HG02759 (cell line): ENCODE data around the gene BCL11A.

Source experiments
- ATAC-seq: cut with Tn5 transposase; IDR thresholded peaks from one replicate; pipeline ENCODE4 v1.9.1; 2021; ENCODE audit warnings: mild to moderate bottlenecking, moderate library complexity; ENCODE audit not compliant: unreplicated experiment

Gene BCL11A

DNA sequence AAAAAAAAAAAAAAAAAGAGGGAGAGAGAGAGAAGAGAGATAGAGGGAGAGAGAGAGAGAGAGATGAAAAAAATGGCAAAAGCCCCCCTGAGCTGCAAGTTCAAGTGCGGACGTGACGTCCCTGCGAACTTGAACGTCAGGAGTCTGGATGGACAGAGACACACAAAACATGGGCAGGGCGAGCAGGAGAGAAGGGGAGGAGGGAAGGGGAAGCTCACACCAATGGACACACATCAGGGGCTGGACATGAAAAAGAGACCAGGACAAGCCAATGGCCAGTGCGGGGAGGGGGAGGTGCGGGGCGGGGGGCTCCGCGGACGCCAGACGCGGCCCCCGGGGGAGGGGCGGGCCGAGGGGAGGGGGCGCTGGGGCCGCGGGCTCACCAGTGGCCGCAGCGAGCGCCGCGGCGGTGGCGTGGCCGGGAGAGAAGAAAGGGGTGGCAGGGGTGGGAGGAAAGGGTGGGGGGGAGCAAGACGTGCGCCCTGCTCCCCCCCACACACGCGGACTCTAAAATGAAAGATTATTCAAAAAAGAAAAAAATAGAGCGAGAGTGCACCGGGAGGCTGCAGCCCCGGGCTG is at the start of gene BCL11A:
Gene BCL11A, minus strand, starts transcription at position 160 of the 579 bp plus-strand sequence. CDS start 384 bp downstream, outside the sequence.
- ATAC-seq = peak; percentile 0

DNA sequence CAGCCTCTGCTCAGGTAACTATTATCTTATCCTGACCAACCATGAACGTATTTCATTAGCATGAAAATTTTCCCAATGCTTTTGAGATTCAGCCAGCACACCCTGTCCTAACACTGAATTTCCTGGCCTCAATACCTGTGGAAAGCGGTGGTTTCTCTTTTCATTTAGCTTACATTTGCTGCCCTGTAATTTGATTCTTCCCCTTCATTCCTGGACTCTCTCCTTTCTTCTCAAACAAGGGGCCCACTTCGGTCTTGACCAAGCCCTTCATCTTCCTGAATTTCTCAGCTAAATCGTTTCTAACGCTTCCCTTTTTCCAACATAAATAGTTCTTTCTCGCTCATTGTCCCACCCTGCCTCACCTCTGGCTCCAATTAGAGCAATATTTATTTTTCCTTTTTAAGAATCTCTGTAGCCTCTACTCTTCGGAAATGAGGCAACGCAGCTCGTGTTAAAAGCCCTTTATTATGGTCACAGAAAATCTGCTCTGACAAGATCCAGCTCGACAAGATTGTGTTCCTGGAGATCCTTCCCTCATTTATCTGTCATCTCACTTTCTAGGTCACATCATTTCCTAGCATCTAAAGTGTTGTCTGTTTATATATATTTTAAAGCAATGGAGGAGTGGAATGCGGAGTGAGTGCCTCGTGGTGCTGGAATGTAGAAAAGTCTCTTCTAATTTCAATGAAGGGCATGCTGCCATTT is 49.5 kb upstream of the BCL11A start:
- no peak for ATAC-seq

DNA sequence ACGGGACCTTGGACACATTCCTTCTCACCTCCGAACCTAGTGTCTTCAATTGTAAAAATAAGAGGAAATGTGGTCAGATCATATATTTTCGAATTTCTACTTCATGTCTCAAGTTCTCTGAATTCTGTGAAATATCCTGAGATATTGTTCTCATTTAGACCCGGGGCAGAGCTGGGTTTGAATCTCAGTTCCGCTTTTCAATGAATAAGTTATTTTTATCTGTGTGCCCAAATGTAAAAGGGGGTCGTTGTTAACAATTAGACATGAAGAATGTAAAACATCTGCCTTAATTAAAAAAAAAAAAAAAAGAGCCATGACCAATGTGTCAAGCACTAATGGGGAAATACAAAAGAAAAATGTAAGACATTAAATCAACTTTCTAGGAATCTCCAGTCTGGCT is 48.9 kb upstream of the BCL11A start:
- no peak for ATAC-seq

DNA sequence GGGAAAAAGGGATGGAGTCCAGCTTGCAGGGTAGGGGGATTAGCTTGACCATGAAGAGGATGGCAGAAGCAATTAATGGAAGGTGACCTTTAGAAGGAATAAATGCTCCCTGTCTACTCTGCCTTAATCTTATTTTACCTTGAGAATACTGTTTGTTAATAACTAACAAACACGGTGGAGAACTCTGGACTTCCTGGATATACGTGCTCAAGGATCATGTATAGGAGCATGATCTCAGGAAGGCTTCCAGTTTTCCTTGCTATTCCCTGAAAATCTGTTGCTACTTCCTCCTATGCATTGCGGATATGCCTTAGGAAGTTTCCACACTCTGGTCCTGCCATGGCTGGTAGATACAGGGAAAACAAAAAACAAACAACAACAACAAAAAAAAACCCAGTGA is 44.8 kb upstream of the BCL11A start:
- ATAC-seq = no peak

DNA sequence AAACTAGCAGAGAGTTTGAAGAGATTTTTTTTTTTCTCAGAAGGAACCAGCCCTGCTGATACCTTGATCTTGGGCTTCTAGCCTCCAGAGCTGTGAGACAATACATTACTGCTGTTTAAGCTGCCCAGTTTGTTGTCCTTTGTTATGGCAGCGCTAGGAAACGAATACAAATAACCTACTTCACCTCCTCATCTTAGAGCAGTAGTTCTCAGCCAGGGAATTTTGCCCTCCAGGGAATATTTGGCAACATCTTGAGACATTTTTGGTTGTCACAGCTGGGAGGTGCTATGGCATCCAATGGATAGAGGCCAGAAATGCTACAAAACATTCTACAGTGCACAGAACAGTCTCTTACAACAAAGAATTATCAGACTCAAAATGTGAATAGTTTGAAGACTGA is 43.9 kb upstream of the BCL11A start:
- ATAC-seq = no peak

DNA sequence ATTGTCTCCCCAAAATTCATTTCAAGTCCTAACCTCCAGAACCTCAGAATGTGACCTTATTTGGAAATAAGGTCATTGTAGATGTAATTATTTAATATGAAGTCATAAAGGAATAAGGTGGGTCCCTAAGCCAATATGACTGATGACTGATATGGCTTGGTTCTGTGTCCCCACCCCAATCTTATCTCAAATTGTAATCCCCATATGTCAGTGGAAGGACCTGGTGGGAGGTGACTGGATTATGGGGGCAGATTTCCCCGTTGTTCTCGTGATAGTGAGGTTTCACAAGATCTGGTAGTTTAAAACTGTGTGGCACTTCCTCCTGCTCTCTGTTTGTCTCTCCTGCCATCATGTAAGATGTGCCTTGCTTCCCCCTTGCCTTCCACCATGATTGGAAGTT is 43.0 kb upstream of the BCL11A start:
- no peak for ATAC-seq

DNA sequence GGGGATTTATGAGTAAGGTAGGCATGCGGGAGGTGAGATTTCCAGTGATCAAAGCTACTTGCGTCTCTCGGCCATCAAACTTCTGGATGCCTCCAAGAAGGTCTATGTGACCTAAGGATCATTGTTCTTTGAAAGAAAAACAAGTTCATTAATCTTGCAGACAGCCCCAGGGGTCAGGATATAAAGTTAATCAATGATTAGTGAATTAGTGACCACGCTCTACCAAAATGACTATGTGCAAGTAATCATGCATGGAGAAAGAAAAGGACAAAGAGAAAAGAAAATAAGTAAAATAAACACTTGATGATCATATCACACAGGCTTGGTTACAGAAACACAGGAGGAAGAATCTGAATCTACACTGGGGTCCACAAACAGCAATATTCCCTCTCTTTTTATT is 42.5 kb upstream of the BCL11A start:
- ATAC-seq = no peak

DNA sequence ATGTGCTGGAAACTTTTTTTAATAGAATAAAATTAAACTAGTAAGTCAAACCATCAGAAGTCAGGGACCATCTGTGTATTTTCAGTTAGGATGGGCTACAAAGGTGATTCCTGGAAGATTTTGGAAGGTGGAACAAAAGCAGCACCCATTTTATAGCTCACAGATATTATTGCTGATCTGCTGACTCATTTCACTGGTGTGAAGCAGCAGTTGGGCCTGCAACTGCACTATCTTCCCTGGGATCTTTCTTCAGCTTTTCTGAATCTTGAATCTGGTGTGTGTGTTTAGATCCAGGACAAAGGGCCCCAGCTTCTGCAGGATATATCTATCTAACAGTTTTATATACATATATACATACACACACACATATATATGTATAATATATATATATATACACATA is 35.6 kb upstream of the BCL11A start:
- no peak for ATAC-seq

DNA sequence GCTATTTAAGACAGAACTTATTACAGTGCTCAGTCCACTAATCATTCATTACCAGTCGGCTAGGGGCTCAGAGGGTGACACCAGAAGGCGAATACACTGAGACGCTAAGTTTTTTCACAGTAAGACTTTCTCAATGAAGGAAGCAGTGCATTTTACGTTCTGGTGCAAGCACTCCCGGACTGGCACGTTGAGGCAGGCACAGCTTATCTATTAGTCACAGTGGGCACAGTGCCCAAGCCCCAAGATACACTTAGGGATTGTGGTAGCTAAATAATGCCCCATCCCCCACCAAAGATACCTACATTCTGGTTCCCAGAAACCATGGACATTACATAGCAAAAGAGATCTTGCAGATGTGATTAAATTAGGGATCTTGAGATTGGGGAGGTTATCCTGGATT is 32.6 kb upstream of the BCL11A start:
- ATAC-seq = no peak

DNA sequence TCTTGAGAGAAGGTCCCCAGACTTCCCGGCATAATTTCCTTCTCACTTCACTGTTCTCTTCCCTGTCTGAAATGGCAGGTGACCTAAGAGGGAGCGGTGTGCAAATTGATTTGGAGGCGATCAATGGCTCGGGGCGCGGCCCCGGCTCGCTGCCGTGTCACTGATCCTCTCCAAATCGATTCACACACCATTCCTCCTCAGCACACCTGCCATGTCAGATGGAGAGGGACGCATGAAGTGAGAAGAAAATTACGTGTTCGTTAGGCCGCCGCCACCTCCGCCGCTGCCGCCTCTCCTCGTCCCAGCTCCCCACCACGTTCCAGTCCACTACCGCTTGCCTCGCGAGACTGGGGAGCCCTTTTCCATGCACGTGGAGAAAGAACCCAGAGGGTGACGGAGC is 31.8 kb upstream of the BCL11A start:
- no peak for ATAC-seq

DNA sequence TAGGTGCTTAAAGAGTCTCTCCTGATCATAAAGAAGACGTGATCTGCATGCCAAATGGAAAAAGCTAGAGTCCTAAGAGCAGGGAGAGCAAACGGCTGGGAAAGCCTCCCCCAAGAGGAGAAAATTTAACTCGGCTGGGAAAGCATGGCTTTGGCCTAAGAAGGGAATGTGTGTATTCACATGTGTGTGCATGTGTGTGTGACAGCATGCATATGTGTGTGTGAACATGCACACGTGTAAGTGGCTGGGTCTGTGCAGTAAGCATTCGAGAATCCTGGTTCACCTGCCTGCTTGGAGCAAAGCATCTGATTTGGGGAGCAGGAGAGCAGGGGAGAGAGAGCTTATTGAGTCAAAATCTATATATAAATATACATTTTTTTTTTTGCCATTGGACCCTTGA is 30.1 kb upstream of the BCL11A start:
- ATAC-seq = no peak

DNA sequence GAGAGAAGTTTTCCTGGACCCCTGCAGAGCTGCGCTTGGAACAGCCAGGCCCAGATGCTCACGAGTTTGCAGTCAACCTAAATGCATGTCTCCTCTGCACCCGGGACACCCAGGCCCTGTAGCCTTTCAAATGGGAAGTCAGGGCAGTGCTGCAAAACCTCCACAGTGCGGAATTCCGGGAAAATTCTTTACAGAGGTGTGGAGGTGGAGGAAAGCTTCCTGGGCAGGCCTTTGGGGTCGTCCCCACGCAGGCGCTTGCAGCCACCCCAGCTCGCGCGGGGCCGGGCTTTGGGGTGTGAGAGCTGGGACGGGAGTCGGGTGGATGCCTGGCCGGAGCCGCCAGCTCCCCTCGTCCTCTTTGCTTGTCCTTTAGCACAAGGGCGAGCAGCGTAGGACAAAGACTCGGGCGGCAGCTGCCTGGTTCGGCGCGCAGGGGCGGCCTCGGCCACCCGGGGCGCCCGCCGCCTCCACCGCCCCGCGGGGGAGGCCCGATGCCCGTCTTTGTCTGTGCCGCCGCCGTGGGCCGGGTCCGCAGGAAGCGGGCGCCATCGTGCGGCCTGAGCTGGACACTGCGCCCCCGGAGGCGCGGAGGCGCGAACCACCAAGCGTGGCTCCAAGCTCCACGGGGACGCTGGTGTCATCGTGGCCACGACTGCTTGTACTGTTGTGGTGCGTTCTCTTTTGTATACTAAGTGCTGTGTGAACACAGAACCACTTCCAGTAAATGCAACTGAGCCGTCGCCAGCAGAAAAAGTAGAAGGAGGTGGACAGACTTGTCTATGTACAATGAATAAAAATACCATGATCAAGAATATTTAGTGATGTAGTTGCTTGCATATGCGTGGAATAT is 28.2 kb upstream of the BCL11A start:
- peak; percentile 99 for ATAC-seq

DNA sequence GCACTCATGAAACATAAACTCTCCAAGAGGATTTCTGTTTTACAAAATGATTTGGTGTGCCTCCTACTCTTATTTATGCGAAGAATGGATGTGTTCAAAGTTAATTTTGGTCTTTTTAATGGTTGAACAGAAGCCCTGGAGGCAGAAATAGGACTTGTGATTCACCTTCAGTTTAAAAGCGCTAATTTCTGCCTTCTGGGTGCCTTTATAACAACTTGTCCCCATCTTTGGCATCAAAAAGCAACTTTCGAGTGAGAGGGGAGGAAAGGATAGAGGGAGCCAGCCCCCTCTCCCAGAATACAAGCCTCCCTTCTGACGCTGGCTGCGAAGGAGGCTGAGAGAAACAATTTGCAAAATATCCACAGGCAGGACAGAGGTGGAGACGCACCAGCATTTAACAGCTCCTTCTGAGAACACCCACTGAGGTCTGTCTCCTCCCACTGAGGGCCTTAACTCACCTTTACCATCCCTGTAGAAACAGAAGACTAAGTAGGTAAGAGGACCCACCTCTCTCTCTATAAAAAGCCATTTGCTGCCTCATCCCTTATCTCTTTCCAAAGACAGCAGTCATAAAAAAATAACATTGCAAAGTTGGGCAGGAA is 24.3 kb upstream of the BCL11A start:
- ATAC-seq = no peak

DNA sequence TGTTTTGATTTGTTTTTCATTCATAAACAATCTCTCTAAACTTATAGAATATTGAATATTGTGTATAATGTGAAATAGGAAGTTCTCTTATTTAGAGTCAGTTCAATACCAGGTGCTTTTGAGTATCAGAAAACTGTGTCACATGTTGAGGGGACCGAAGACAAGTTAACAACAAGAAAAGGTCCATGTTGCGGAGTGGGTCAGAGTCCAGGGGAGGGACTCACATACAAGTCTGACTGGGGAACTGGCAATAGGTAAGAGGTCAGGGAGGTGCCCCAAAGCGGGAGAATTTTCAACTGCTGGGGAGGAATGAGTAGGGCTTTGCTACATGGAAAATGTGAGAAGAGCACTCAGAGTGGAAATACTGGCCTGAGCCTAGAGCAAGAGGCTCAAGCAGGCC is 19.8 kb upstream of the BCL11A start:
- no peak for ATAC-seq

DNA sequence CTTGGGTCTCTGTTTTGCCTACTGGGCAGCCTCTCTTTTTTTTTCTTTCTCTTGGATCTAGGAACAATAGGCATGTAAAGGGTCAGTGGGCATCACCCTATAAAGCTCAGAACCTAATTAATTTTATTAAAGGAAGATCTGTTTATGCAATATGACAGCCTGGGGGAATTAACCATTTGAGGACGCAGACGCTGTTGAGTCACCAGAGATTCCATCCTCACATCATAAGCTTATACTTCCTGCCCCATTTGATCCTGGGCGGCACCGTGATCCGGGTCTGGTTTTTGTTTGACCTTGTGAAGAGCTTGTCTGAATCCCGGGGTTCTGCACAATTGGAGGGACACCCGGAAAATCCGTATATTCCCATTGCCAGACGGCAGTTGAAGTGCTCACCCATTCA is 16.8 kb upstream of the BCL11A start:
- ATAC-seq = no peak

DNA sequence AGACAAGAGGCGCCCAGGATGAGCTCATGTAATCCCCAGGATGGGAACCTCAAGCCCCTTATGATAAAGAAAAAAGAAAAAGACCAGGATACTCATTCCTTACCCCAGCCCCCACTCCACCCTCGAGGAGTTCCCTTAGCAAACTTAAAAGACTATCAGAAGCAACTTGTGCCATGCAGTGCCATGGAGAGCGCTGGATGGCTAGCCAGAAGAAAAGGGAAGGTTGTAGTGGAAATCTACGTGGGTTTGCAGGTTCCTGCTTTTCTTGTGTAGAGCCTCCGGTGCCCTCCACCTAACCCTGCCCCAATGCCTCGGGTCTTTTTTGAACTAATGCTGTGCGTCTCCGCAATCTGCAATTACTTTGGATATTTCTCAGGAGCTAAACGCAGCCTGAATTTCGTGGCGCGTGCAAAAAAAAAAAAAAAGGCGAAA is 16.2 kb upstream of the BCL11A start:
- no peak for ATAC-seq

DNA sequence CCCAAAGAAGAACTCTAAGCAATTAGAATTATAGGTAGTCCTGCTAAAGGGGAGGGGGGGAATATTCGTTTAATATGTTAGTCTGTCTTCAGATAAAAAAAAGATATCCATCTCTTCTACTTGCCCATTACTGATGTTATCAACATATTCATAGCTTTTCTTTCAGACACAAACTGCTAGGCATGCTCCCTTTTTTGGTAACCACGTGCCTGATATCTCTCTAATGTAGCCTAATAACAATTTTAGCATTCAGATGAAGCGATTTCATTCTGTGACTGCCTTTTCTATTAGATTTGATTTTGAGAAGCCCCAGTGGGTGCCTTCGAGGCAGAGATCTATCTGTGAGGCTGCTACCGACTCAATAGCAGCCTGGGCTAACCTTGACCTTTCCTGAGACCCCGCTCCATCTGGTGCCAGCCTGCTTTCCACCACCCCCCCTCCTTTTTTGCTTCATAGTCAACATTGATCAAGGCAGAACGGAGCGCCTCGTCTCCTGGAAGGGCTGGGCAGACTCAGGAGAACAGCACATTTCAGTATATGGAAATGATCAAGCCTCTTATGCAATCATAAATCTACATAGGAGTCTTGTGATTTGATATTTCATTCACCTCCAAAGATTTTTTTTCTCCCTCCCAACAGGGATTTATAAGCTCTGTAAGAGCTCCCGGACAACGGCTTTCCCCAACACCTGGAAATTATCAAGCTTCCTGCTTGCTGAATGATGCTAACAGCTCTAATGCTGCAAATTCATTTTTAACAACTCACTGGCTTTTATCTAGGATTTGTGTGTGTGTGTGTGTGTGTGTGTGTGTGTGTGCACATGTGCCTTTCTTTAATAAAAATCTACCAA is 14.7 kb upstream of the BCL11A start:
- no peak for ATAC-seq

DNA sequence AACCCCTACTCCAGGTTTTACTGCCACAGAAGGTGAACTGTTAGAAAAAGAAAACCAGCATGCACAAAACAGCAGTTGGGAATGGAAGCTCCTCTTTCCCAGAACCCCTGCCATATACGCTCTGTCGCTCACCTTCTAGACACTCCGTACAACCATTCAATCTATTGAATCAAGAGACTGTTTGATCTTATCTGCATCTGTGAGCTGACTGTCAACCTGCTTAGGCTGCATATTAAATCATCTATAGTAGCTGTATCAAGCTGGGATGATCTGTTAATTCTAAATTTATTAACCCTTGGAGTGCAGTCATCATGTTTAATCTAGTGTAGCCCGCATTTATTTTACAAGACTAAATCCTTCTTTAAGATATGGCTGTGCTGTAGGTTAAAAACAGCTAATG is 13.6 kb upstream of the BCL11A start:
- ATAC-seq = no peak

DNA sequence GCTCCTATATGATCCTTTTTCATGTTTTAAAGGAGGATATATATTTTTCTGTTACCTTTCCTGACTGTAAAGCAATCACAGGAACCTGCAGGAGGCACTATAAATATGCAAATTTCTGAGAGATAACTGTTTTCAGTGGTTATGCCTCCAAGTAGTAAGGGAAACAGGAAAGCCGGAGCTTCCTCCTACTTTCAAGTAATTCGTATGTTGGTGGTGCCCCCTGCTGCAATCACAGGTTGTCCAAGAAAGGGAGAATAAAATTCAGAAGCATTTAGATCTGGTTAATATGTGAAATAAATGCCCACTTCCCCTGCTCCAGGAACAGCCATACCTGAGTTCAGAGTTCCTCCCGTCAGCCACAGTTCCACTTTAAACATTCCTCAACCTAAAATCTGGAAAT is 12.0 kb upstream of the BCL11A start:
- peak; percentile 57 for ATAC-seq

DNA sequence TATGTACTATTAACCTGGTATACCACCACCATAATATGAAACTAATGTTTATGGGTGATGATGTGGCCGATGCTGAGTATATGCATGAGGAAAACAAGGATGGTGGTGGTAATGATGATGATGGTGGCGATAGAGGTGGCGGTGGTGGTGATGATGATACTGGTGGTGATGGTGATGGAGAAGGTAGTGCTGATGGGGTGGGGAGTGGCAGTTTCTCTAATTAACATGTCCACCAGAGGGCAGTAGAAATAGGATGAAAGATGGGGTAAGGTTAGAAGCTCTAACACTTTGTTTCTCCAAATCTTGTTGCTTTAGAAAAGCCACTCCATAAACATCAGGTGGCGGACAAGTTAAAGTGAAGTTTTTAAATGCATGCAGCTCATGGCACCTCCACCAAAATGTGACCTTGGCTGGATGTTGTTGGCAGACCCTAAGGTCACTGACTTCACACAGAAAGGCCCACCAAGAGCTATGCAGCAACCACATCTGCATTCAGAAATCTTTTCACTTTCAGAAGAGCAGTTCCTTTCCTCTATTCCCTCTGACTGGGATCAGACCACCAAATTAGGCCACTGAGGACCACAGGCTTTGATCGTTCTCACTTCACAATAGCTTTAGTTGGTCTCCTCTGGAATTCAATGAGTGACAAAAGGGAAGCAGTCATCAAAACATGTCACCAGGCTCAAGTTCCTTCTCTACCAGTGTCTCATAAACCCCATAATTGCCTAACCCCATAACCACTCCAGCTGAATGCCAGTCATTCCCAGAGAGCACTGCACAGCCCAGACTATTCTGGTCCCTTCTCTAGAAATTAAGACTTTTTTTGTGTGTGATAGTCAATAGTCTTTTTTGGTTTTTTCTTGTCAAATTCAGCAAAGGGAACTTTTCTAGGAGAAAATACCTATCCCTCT is 7.5 kb upstream of the BCL11A start:
- peak; percentile 67 for ATAC-seq
